ENCODE results near the gene SERPINB2.
A peak's percentile ranks its signal among the peaks of the same experiment; 100 is the strongest.
"Not testable (repeated sequence)": the region's sequence is repeated elsewhere in the genome, so short reads cannot be mapped to it uniquely, and the experiment has no call there.

Gene SERPINB2

GRCh38 chr18:63889626-63890025 lies 2.1 kb downstream of the SERPINB2 start:
- DNase-seq, result no peak

GRCh38 chr18:63890237-63890949 lies 2.9 kb downstream of the SERPINB2 start:
- no peak for DNase-seq

- peak; percentile 31 for DNase-seq
These were observed 3.4 kb downstream of the SERPINB2 start for GRCh38 chr18:63890950-63891304.

GRCh38 chr18:63892566-63892965 lies 5.1 kb downstream of the SERPINB2 start:
- DNase-seq, result no peak

GRCh38 chr18:63894106-63894772 lies 6.7 kb downstream of the SERPINB2 start:
- no peak for DNase-seq

- no peak for DNase-seq
These were observed 7.7 kb downstream of the SERPINB2 start for GRCh38 chr18:63895190-63895589.

- DNase-seq, result no peak
These were observed 9.6 kb downstream of the SERPINB2 start for GRCh38 chr18:63897072-63897471.

- DNase-seq, result no peak
These were observed 11.7 kb downstream of the SERPINB2 start for GRCh38 chr18:63899206-63899605.

- DNase-seq, result no peak
These were observed 16.5 kb downstream of the SERPINB2 start for GRCh38 chr18:63903851-63904570.

GRCh38 chr18:63904694-63905093 lies 17.2 kb downstream of the SERPINB2 start:
- DNase-seq, result no peak

- no peak for DNase-seq
These were observed 17.9 kb downstream of the SERPINB2 start for GRCh38 chr18:63905361-63905760.

- DNase-seq, result no peak
These were observed 18.6 kb downstream of the SERPINB2 start for GRCh38 chr18:63906056-63906455.

- DNase-seq, result no peak
These were observed 20.2 kb downstream of the SERPINB2 start, which contains the start of gene SERPINB10 for GRCh38 chr18:63907664-63908063. Gene SERPINB10 (plus strand): TSS chr18:63907958. CDS start chr18:63915511, 7,553 bp downstream.

- DNase-seq, result no peak
These were observed 21.4 kb downstream of the SERPINB2 start for GRCh38 chr18:63908858-63909257.

- no peak for DNase-seq
These were observed 22.4 kb downstream of the SERPINB2 start for GRCh38 chr18:63909870-63910269.

- no peak for DNase-seq
These were observed 30.3 kb downstream of the SERPINB2 start for GRCh38 chr18:63917817-63918216.

- no peak for DNase-seq
These were observed 34.5 kb downstream of the SERPINB2 start for GRCh38 chr18:63922049-63922448.

GRCh38 chr18:63924551-63924950 lies 37.0 kb downstream of the SERPINB2 start:
- DNase-seq, result no peak

- DNase-seq, result no peak
These were observed 40.8 kb downstream of the SERPINB2 start for GRCh38 chr18:63928331-63928730.

- DNase-seq, result not testable (repeated sequence)
These were observed 41.9 kb downstream of the SERPINB2 start for GRCh38 chr18:63929369-63929768.

- DNase-seq, result no peak
These were observed 43.4 kb downstream of the SERPINB2 start for GRCh38 chr18:63930773-63931354.

GRCh38 chr18:63936156-63936931 lies 48.8 kb downstream of the SERPINB2 start:
- peak; percentile 79 for DNase-seq

- no peak for DNase-seq
These were observed 49.5 kb downstream of the SERPINB2 start for GRCh38 chr18:63936932-63937393.

All from NCI-H345 (cell line).